Endothelial cell of umbilical vein (primary cell): ENCODE measurements around the gene SART1. TPM values are rescaled to one million over a fixed set of nuclear protein-coding genes. Genes with fewer than 3 reads are reported as not detected.

ENCODE experiments used
- BruUV-seq: library from RNA; stranded (reverse); fragments of 400-500 nt; replicated peaks from 2 replicates; lab custom pipeline; 2021; lab: Mats Ljungman, UMichigan
- CTCF ChIA-PET: fragments of 300-600, 350-600 bp; sonication (Branson Sonifier 250); formaldehyde crosslinking; loops from one replicate; lab custom pipeline; 2021; ENCODE audit warnings: antibody characterized with exemption, inconsistent platforms; lab: Charles Lee
- POLR2A ChIA-PET: fragments of 300-600, 350-600 bp; sonication (Branson Sonifier 250); formaldehyde crosslinking; loops from one replicate; lab custom pipeline; 2021; ENCODE audit warnings: antibody characterized with exemption, inconsistent platforms; lab: Charles Lee
- DNase-seq: peaks from one replicate; pipeline ENCODE4 v3.0.0-alpha.2; 2011; ENCODE audit warnings: low read depth, low spot score
- FAIRE-seq: peaks from 2 replicates; lab custom pipeline; 2011; peaks lifted over from hg19 to GRCh38; lab: Jason Lieb, UNC
- H2AFZ ChIP-seq: 2 replicates; pipeline ENCODE4 v1.6.0; 2012; ENCODE audit warnings: low read depth, low read length, control low read depth, inconsistent platforms
- H3K27ac ChIP-seq: 2 replicates; pipeline ENCODE4 v1.5.1; 2011; ENCODE audit warnings: low read depth, mild to moderate bottlenecking, control low read depth, low read length, moderate library complexity; ENCODE audit not compliant: insufficient read depth
- H3K27me3 ChIP-seq, 2 experiments: 2 replicates each; pipeline versions ENCODE4 v1.6.0 to v1.6.1; 2011; ENCODE audit warnings: low read length in 2 of 2, mixed read lengths in 1 of 2; ENCODE audit not compliant: control insufficient read depth in 2 of 2, insufficient read depth in 2 of 2
- H3K36me3 ChIP-seq, 2 experiments: 2 replicates in 1 of 2; 3 replicates in 1 of 2; pipeline ENCODE4 v1.5.1; 2011; ENCODE audit warnings: low read length in 2 of 2, mild to moderate bottlenecking in 1 of 2, moderate library complexity in 1 of 2; ENCODE audit not compliant: control insufficient read depth in 2 of 2, insufficient read depth in 2 of 2; ENCODE audit errors: extremely low read depth in 1 of 2
- H3K4me1 ChIP-seq: 3 replicates; pipeline ENCODE4 v1.5.1; 2011; ENCODE audit warnings: mild to moderate bottlenecking, low read length; ENCODE audit not compliant: control insufficient read depth, insufficient read depth; ENCODE audit errors: extremely low read depth
- H3K4me2 ChIP-seq: 2 replicates; pipeline ENCODE4 v1.6.1; 2011; ENCODE audit warnings: low read length, control low read depth, mixed read lengths; ENCODE audit not compliant: insufficient read depth
- H3K4me3 ChIP-seq, 3 experiments: fragments of 200-600 bp in 1 of 3; sonication (generic), shearing (Covaris generic) in 1 of 3; replicated peaks in 1 of 3; 2 replicates each; pipeline ENCODE4 v1.5.1; 2011 to 2016; ENCODE audit warnings: control low read depth in 3 of 3, low read length in 3 of 3, mild to moderate bottlenecking in 2 of 3, inconsistent platforms in 1 of 3, low read depth in 1 of 3, moderate library complexity in 1 of 3; ENCODE audit not compliant: insufficient read depth in 1 of 3
- H3K79me2 ChIP-seq: 2 replicates; pipeline ENCODE4 v1.6.0; 2012; ENCODE audit warnings: low read length, inconsistent platforms; ENCODE audit not compliant: control insufficient read depth, insufficient read depth
- H3K9ac ChIP-seq: replicated peaks from 2 replicates; pipeline ENCODE3; 2011; ENCODE audit warnings: low read length, control low read depth; ENCODE audit not compliant: insufficient read depth; ENCODE audit errors: extremely low read depth
- H3K9me1 ChIP-seq: replicated peaks from 3 replicates; pipeline ENCODE4 v1.6.0; 2011; ENCODE audit warnings: mild to moderate bottlenecking, low read length; ENCODE audit not compliant: control insufficient read depth, insufficient read depth; ENCODE audit errors: extremely low read depth
- H3K9me3 ChIP-seq: replicated peaks from 2 replicates; pipeline ENCODE4 v1.5.1; 2012; ENCODE audit warnings: low read length, inconsistent platforms; ENCODE audit not compliant: control insufficient read depth, insufficient read depth
- H4K20me1 ChIP-seq: replicated peaks from 2 replicates; pipeline ENCODE3; 2011; ENCODE audit warnings: mild to moderate bottlenecking, low read length; ENCODE audit not compliant: control insufficient read depth, insufficient read depth; ENCODE audit errors: extremely low read depth
- EZH2 ChIP-seq: IDR thresholded peaks from 2 replicates; pipeline ENCODE4 v1.6.1; 2012; ENCODE audit warnings: borderline replicate concordance, low read depth, mild to moderate bottlenecking, moderate library complexity, low read length, inconsistent platforms; ENCODE audit not compliant: severe bottlenecking
- FOS ChIP-seq: IDR thresholded peaks from 2 replicates; pipeline ENCODE4 v1.6.1; 2011; ENCODE audit warnings: mild to moderate bottlenecking, low read length, moderate library complexity, borderline replicate concordance; ENCODE audit not compliant: insufficient read depth
- GATA2 ChIP-seq: IDR thresholded peaks from 2 replicates; pipeline ENCODE4 v1.7.0; 2011; ENCODE audit warnings: low read depth, mild to moderate bottlenecking, moderate library complexity, mixed read lengths, low read length; ENCODE audit not compliant: insufficient read length, insufficient read depth
- JUN ChIP-seq: IDR thresholded peaks from 2 replicates; pipeline ENCODE4 v1.6.1; 2011; ENCODE audit warnings: borderline replicate concordance, low read depth; ENCODE audit not compliant: insufficient read length, insufficient read depth
- MAX ChIP-seq: IDR thresholded peaks from 2 replicates; pipeline ENCODE4 v1.6.1; 2011; ENCODE audit not compliant: insufficient read depth, insufficient read length
- MYC ChIP-seq: IDR thresholded peaks from one replicate; pipeline ENCODE4 v1.6.1; 2011; ENCODE audit warnings: mild to moderate bottlenecking, low read depth, low read length
- POLR2A ChIP-seq: IDR thresholded peaks from 2 replicates; pipeline ENCODE4 v1.6.1; 2012; ENCODE audit warnings: low read depth, mild to moderate bottlenecking, control low read depth, low read length
- POLR2AphosphoS5 ChIP-seq: IDR thresholded peaks from 2 replicates; pipeline ENCODE4 v1.6.1; 2012; ENCODE audit warnings: low read depth, mild to moderate bottlenecking, control low read depth, low read length, moderate library complexity; ENCODE audit not compliant: insufficient read depth
- dilution Hi-C: fragments of 300-500 bp; cut with MboI; formaldehyde crosslinking; loops from one replicate; pipeline ENCODE4 v1.15.0; 2019; ENCODE audit warnings: low sequenced_read_pairs; ENCODE audit not compliant: extremely low pct_ligation_motif_present
- intact Hi-C: fragments of 100-400 bp; cut with micrococcal nuclease; formaldehyde crosslinking; loops from one replicate; pipeline ENCODE4 v1.10.0; 2022
- polyA plus RNA-seq, 4 experiments: library from polyadenylated mRNA; depleted of rRNA in 3 of 4; stranded (reverse) in 3 of 4; unstranded in 1 of 4; fragments of >200 nt; gene quantifications; 2 replicates each; pipeline versions ENCODE4 v1.2.1 to v1.2.3, GENCODE V29; 2011 to 2012; ENCODE audit warnings: missing spikeins in 1 of 4
- total RNA-seq: library from RNA; stranded (reverse); gene quantifications from 2 replicates; pipeline ENCODE4 v1.2.3, GENCODE V29; 2021
- TF ChIP-seq, protein P1 (sequence below), 2 donors: IDR thresholded peaks; 1 replicate in 1 of 2; 2 replicates in 1 of 2; pipeline ENCODE4 v1.5.1; 2011; ENCODE audit warnings: low read length in 2 of 2, mild to moderate bottlenecking in 2 of 2, moderate library complexity in 2 of 2, control low read depth in 1 of 2, inconsistent platforms in 1 of 2, low read depth in 1 of 2; ENCODE audit not compliant: insufficient read depth in 1 of 2; ENCODE audit errors: extremely low read depth in 1 of 2

Gene SART1
- total and polyA plus RNA-seq, 2 donors (not counting 3 experiments of a cell fraction or from before 2014, with no cell fraction given): 21.8 to 62.7 TPM

DNA sequence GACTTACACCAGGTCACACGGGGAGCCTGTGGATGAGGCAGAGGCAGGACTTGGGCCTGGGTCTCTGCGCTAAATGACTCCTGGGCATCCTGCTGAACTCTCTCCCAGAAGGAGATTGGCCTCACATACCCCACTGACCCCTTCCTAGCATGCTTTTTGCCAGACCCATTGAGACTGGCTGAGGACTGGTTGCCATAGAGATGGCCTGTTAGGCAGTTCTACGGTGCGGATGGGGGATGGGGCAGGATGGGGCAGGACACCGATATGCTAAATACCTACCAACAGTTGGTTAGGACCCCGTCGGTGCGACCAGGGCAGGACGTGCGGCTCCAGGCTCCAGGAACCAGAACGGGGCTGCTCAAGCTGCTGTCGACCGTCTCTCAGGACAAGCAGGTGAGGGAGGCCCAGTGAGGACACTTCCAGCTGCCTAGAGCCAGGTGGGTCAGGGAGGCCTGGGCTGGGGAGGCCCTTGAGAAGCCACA is 16.1 kb upstream of the SART1 start, which contains the start of gene TSGA10IP:
TSS of gene TSGA10IP (plus strand) at position 51 of the 482 bp plus-strand sequence. CDS start at position 247, 196 bp downstream.
- dilution Hi-C loops (no loop called here), intact Hi-C loops (no loop called here)
- ChIA-PET POLR2A (no interaction called here), CTCF (interaction anchor here (0.6 kb wide), 1 partner anchor 10 kb away, joined by 3 read pairs; no protein-coding TSS in a partner anchor)
- no peak within 1 kb of the TSS for H3K27ac ChIP-seq
- H3K9me1 ChIP-seq: no peaks in the 10 kb centered on the region
- no peak within 1 kb of the TSS for H2AFZ ChIP-seq
- H3K27me3 ChIP-seq: no peaks in the 10 kb centered on the region
- no peaks in the 10 kb centered on the region for H3K36me3 ChIP-seq
- no peaks in the 10 kb centered on the region for H3K79me2 ChIP-seq
- no peak for FAIRE-seq
- H3K9me3 ChIP-seq: no peaks in the 10 kb centered on the region
- no peak within 1 kb of the TSS for H3K4me2 ChIP-seq
- H3K9ac ChIP-seq: no peak within 1 kb of the TSS
- H4K20me1 ChIP-seq: no peaks in the 10 kb centered on the region
- no peak for DNase-seq
- BruUV-seq: no TSS peak
- H3K4me1 ChIP-seq: peaks cover 7% of the 10 kb centered on the region
- no peak for TF ChIP-seq MAX
- TF ChIP-seq, protein P1, sequence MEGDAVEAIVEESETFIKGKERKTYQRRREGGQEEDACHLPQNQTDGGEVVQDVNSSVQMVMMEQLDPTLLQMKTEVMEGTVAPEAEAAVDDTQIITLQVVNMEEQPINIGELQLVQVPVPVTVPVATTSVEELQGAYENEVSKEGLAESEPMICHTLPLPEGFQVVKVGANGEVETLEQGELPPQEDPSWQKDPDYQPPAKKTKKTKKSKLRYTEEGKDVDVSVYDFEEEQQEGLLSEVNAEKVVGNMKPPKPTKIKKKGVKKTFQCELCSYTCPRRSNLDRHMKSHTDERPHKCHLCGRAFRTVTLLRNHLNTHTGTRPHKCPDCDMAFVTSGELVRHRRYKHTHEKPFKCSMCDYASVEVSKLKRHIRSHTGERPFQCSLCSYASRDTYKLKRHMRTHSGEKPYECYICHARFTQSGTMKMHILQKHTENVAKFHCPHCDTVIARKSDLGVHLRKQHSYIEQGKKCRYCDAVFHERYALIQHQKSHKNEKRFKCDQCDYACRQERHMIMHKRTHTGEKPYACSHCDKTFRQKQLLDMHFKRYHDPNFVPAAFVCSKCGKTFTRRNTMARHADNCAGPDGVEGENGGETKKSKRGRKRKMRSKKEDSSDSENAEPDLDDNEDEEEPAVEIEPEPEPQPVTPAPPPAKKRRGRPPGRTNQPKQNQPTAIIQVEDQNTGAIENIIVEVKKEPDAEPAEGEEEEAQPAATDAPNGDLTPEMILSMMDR (IDR thresholded peaks at IDR 0.05; ENCODE audit: extremely low read depth in 1 of 2, insufficient read depth in 1 of 2, low read depth in 1 of 2, low read length in 2 of 2): no peak
- TF ChIP-seq POLR2A: no peak
- TF ChIP-seq MYC: no peak
- no peak for TF ChIP-seq EZH2
- no peak for TF ChIP-seq GATA2
- no peak for TF ChIP-seq FOS
- no peak for TF ChIP-seq JUN
- no peak for TF ChIP-seq POLR2AphosphoS5
- no peak within 1 kb of the TSS for H3K4me3 ChIP-seq
